HG02678 (cell line): ENCODE measurements around the gene CNOT4.
A peak's percentile ranks its signal among the peaks of the same experiment; 100 is the strongest.
"Not testable (repeated sequence)": the region's sequence is repeated elsewhere in the genome, so short reads cannot be mapped to it uniquely, and the experiment has no call there.

ENCODE experiments used
- ATAC-seq: cut with Tn5 transposase; IDR thresholded peaks from one replicate; pipeline ENCODE4 v1.9.1; 2021; ENCODE audit warnings: mild to moderate bottlenecking, moderate library complexity; ENCODE audit not compliant: unreplicated experiment

Gene CNOT4

GRCh38 chr7:135368416-135369186 lies 141.3 kb downstream of the CNOT4 start:
- no peak for ATAC-seq

GRCh38 chr7:135366843-135367508 lies 142.9 kb downstream of the CNOT4 start:
- ATAC-seq, result no peak

GRCh38 chr7:135365721-135366120 lies 144.2 kb downstream of the CNOT4 start:
- no peak for ATAC-seq

GRCh38 chr7:135364206-135364605 lies 145.7 kb downstream of the CNOT4 start:
- no peak for ATAC-seq

- no peak for ATAC-seq
Measured at GRCh38 chr7:135362871-135363270, 147.0 kb downstream of the CNOT4 start.

- no peak for ATAC-seq
Measured at GRCh38 chr7:135361788-135362187, 148.1 kb downstream of the CNOT4 start.

- no peak for ATAC-seq
Measured at GRCh38 chr7:135359615-135360014, 150.3 kb downstream of the CNOT4 start.

GRCh38 chr7:135355377-135356048 lies 154.4 kb downstream of the CNOT4 start:
- ATAC-seq, result no peak

- no peak for ATAC-seq
Measured at GRCh38 chr7:135353832-135354231, 156.1 kb downstream of the CNOT4 start.

- ATAC-seq, result no peak
Measured at GRCh38 chr7:135352285-135352684, 157.6 kb downstream of the CNOT4 start.

- ATAC-seq, result not testable (repeated sequence)
Measured at GRCh38 chr7:135351070-135351469, 158.8 kb downstream of the CNOT4 start.

GRCh38 chr7:135349746-135350145 lies 160.2 kb downstream of the CNOT4 start:
- ATAC-seq, result no peak

GRCh38 chr7:135348493-135348892 lies 161.4 kb downstream of the CNOT4 start:
- ATAC-seq, result no peak

- ATAC-seq, result no peak
Measured at GRCh38 chr7:135343361-135343760, 166.5 kb downstream of the CNOT4 start.

GRCh38 chr7:135342887-135343286 lies 167.0 kb downstream of the CNOT4 start:
- no peak for ATAC-seq

- no peak for ATAC-seq
Measured at GRCh38 chr7:135341049-135341448, 168.9 kb downstream of the CNOT4 start.

GRCh38 chr7:135337977-135338550 lies 171.8 kb downstream of the CNOT4 start:
- no peak for ATAC-seq

GRCh38 chr7:135337506-135337905 lies 172.4 kb downstream of the CNOT4 start:
- no peak for ATAC-seq

GRCh38 chr7:135335628-135336139 lies 174.2 kb downstream of the CNOT4 start:
- ATAC-seq, result peak; percentile 44

GRCh38 chr7:135334830-135335543 lies 174.9 kb downstream of the CNOT4 start:
- no peak for ATAC-seq

- ATAC-seq, result no peak
Measured at GRCh38 chr7:135333946-135334345, 176.0 kb downstream of the CNOT4 start.
